ENCODE results near the gene CCT4. TPM values are rescaled to one million over a fixed set of nuclear protein-coding genes. Genes with fewer than 3 reads are reported as not detected.
"Not testable (repeated sequence)": the region's sequence is repeated elsewhere in the genome, so short reads cannot be mapped to it uniquely, and the experiment has no call there.

CCT4 gene, protein sequence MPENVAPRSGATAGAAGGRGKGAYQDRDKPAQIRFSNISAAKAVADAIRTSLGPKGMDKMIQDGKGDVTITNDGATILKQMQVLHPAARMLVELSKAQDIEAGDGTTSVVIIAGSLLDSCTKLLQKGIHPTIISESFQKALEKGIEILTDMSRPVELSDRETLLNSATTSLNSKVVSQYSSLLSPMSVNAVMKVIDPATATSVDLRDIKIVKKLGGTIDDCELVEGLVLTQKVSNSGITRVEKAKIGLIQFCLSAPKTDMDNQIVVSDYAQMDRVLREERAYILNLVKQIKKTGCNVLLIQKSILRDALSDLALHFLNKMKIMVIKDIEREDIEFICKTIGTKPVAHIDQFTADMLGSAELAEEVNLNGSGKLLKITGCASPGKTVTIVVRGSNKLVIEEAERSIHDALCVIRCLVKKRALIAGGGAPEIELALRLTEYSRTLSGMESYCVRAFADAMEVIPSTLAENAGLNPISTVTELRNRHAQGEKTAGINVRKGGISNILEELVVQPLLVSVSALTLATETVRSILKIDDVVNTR
- total RNA-seq: 160 and 219 TPM in 2 replicates

DNA sequence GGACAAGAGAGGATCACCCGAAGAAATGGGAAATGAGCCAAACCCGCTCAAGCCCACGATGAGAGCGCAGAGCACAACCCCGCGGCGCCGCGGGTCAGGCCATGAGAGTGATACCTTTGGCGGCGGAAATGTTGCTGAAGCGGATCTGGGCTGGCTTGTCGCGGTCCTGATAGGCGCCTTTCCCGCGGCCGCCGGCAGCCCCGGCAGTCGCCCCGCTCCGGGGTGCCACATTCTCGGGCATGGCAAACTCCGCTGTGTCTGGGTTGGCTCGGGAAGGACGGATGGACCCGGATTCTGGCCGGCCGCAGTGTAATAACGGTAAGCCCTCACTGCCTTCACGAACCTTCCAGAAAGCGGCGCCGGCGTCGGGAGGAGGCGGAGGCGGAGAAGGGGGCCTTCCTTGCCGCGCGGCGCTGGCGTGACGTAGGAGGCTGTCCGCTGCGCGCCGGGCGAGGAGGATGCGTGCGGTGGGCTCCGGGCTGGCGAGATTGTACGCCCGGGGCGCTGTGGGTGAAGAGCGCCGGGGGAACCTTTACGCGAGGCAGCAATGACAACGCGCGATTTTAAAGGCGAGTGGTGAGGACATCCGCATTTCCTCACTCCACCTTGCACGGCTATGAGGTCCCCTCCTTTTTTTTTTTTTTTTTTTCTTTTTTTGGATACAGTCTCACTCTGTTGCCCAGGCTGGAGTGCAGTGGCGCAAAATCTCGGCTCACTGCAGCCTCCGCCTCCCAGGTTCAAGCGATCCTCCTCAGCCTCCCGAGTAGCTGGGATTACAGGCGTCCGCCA lies at the start of gene CCT4:
Gene CCT4 (minus strand): TSS at position 390 of the 789 bp plus-strand sequence. CDS start 149 bp downstream, at position 241.
- DNase-seq: peak; percentile 90

DNA sequence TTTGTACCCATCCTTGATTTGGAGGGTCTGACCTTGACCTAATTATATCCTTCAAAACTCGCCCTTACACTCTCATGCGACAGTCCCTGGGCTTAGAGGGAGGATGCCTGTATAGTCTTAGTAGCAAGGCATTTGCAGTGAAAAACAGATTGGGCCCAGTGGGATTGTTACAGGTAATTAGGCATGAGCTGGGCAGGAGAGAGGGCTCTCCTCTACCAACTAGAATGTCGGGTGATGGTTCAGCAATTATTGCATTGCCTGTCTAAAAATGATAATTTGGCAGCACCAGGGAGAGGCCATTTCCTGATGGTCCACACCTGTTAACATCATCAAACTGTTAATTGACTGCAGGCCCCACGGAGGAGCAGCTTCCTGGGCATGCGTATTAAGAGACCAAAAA lies 49.4 kb upstream of the CCT4 start:
- no peak for DNase-seq

DNA sequence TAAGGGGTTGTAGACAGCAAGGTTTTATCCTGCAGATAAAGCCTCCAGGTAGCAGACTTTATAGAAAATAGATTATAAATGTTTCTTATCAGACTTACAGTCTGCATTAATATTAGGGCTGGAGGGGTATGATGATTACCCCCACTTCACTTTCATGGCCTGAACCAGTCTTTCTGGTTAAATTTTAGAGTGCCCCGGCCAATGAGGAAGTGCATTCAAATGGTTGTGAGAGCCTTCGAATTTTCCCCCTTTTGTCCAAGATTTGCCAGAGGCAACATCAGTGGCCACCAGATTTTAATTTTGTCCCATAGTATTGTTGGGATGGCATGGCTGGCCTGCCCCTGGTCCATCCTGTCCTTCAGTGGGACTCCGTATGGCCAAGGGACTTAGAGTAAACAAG lies 48.6 kb upstream of the CCT4 start:
- DNase-seq: no peak

DNA sequence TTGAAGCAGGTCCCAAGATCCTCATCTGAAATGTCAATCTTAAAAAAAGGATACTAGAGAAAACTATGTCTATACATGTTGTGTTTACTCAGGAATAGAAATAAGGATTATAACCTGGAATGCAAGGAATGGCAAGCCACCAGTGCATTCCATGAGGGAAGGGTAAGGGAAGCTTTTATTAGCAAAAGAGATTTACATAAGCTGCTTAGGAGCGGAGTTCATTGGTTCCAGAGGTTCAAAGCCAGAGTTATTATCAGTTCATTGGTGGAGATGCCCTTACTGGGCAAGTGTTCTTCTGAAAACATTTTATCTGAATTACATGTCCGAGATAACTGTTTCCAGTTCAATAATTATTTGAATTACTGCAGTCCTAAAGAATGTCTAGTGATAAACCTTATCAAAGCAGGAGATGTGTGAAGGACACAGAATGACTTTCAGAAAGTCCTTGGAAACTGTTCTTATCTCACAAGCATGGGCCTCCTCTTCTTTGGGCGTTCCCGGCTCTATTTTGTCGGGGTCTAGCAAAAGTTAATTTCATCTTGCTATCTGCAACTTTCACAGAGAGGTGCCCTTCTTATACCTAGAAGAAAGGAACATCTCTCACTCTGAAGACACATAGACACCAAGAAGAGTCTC lies 40.5 kb upstream of the CCT4 start:
- no peak for DNase-seq

DNA sequence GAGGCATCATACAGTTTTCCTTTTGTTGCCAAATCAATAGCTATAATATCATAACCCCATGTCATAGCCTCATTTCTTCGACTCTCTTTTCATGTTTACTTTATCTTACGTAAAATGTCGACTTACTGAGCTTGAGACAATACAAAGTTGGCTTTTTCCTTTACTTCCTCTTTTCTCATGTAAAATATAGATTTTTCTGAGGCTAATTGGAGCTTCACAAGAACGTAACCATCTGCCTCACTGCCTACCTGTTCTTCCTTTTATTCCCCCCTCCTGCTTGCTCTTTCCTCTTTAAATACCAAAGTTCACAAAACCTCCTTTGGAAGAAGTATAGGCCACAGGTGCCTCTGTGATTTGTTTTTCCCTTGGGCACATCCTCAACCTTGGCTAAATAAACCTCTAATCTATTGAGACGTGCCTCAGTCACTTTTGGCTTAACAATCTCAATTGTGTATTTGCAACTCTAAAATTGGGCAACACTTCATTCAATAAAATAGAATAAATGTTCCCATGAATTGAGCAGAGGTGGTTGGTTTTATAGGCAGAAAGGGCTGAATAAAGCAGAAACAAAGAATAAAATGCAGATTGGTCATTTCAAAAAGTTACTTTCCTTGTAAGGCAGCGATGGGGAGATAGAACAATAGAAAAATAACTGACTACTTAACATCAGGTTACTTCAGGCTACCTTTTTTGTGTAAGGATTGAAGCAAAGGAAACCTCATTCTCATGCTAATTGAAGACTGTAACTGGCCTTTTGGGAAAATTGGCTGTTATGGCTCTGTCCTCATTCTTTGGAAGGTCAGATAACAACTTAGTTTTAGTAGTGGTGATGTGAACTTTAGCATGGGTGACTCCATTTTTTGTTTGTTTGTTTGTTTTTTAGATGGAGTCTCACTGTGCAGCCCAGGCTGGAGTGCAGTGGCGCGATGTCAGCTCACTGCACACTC lies 38.3 kb upstream of the CCT4 start:
- no peak for DNase-seq

DNA sequence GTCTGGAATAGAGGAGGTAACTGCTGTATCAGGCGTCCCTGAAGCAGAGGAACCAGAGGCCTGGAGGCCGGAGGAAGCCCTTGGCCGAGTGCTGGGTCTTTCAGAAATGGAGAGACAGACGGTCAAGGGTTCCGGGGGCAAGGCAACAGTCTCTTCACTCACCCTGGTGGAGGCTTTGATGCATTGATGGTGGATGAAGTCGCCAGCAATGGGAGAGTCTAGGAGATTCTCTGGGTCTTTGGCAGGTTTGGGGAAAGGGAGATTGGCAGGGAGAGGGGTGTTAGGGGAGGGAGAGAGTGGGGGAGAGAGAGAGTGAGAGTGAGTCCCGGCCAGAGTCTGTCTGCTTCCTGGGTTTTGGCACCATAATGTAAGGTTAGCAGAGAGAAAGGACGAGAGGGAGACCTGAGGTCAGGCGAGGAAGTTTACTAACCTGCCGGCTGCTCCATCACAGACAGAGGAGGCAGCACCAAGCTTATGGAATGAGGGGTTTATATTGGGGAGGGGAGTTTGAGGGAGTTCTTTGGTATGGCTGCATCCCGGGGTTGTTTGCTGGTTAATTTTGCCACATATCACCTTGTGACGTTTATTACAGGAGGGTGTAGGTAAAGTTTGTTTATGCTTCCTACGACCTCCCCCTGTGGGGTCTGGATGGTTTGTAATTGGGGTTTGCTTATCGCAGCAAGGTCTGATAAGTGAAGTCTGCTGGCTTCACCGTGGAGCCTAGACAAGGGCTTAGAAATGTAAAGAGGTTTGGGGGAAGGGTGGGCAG lies 36.6 kb upstream of the CCT4 start:
- no peak for DNase-seq

DNA sequence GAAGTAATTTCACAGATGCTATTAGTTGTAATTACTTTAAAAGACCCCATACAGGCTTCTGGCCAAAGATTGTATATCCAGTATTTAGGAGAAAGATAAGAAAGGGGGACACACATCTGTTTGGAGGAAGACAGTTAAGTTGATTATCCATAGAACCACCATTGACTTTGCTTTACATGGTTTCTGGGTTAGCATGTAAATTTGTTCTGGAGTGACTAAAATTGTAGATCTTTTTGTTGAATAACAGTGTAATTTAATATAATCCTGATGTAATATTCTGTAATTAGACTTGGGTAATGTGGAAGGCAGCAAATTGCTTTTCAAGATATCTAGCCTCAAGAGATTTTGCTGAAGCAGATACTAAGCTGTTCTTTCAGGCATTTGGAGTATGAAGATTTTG lies 34.3 kb upstream of the CCT4 start:
- DNase-seq: no peak

DNA sequence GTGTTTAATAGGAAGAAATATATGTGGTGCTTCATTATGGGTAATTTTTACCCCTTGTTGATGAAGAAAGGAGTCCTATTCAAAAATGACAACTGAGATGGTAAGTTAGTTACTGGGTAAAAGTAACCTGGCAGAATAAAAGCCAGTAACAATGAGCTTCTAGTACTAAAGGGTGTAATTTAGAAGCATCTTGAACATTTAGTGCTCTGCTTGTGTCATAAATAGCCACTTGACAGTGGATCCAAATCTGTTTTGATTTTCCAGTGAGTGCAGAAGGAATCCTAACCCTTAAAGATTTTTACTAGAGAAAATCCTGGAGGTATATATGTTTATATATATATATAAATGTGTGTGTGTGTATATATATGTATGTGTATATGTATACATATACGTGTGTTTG lies 32.1 kb upstream of the CCT4 start:
- DNase-seq: no peak

DNA sequence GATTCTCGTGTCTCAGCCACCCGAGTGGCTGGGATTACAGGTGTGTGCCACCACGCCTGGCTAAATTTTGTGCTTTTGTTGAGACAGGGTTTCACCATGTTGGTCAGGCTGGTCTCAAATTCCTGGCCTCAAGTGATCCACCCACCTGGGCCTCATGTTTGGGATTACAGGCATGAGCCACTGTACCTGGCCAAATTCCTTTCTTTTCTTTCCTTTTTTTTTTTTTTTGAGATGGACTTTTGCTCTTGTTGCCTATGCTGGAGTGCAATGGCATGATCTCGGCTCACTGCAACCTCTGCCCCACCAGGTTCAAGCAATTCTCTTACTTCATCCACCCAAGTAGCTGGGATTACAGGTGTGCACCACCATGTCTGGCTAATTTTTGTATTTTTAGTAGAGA lies 26.3 kb upstream of the CCT4 start:
- not testable (repeated sequence) for DNase-seq

DNA sequence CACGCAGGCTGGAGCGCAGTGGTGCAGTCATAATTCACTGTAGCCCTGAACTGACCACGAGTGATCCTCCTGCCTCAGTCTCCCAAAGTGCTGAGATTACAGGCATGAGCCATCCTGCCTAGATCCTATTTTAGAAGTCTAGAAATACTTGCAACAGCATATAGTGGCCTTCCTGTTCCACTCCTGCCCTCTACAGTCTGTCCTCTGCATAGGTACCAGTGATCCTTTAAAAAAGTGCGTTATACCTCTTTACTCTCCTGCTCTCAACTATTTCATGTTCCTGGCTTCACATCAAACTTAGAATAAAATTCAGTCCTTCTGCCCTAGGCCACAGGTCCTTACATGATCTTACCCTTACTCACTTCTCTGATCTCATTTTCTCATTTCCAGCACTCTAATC lies 23.1 kb upstream of the CCT4 start:
- DNase-seq: no peak

DNA sequence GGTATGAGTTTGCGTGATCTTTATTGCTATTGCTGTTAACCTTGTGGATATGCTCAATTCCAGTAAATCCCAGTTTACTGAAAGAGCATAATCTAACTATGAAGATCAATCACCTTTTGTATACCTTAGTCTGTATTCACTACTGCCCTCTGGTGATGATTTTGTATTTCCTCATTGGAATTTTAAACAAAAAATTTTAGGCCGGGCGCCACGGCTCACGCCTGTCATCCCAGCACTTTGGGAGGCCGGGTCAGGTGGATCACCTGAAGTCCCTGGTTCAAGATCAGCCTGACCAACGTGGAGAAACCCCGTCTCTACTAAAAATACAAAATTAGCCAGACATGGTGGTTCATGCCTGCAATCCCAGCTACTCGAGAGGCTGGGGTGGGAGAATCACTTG lies 22.1 kb upstream of the CCT4 start:
- DNase-seq: peak; percentile 21

DNA sequence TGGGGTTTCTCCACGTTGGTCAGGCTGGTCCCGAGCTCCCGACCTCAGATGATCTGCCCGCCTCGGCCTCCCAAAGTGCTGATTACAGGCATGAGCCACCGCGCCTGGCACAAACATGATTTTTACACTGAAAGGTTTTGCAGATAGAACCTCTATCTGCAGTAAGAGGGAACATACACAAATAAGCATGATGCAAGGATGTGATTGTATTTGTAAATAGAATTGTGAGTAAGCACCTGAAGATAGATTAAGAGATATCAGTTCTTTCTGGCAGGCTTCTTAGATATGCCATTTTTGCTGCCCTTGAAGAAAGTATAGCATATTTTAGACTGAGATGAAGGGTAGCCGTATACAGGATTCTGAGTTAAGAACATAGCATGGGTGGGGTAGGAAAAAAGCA lies 20.7 kb upstream of the CCT4 start:
- DNase-seq: no peak

DNA sequence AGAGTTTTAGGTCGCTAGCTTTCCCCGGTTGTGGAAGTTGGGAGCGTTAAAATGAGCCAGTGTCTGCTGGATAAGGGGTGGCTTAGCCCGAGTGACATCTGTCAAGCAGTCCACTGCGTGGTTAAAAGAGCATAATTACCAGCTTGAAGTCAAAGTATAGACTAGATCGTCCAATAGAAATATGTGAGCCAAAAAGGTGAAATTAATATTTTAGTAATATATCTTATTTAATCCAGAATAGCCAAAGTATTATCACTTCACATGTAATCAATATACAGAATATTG lies 17.7 kb upstream of the CCT4 start:
- DNase-seq: no peak

DNA sequence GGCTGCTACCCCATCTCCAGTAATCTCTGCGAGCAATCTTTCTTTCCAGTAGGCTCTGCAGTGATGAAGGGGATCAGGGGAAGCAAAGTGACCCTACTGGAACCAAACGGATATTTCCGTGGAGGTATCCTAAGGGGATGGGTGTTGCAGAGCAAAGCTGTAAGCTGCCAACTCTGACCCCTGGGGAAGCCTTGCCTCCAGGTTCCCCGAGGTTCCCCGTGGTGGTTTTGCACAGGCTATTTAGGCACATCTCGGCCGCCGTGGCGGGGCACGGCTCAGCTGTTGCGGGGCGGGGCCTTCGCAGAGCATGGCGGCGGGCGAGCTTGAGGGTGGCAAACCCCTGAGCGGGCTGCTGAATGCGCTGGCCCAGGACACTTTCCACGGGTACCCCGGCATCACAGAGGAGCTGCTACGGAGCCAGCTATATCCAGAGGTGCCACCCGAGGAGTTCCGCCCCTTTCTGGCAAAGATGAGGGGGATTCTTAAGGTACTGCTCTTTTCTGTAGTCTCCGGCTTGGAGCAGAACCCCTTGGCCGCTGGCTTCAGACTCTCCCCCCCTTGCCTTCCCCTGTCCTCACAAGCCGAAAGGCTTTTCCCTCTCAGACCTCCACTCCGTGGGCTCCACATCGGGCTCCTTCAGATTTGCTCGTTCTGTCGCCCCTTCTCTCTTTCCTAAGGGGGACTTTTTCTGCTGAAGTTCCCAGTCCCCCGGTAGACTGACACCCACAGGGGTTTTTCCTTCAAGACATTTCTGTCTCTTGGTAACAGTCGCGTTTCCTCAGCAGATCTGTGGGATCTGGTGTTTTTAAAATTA lies 17.1 kb upstream of the CCT4 start, which contains the start of gene COMMD1:
Gene COMMD1 (plus strand): TSS at position 303 of the 814 bp plus-strand sequence. CDS start 5 bp downstream, at position 308.
- DNase-seq: peak; percentile 85

DNA sequence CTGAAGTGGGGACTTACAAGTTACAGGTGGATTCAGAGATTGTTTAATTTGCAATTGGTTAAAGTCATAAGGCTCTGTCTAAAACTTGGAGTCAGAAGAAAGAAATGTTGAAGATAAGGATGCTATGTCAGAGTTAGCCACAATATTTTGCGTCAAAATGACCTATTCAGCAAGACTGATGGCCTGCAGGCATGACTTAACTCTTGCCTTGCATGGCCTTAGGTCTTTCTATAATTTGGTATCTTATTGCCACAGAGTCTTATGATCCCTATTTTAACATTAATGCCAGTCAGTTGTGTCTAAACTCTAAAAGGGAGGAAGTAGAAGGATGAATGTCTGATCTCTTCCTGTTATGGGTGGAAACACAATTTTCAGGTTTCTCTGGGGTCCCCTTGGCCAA lies 11.8 kb upstream of the CCT4 start:
- no peak for DNase-seq

DNA sequence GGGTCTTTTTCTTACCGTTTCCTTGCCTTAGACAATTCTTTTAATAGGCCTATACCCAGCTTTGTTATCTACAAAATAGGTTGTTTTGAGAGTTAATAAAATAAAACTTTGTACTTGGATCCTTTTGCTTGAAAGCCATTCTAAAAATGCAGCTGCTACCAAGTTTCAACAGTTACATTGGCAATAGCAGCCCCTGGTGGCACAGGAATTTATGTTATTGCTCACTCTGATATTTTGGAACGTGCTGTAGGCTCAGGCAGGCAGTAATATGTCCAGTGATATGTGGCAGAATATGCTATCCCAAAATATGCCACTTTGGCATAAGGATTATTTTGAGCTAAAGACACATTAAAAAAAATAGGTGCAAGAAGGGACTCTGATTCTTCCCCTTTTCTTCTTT lies 10.4 kb upstream of the CCT4 start:
- DNase-seq: peak; percentile 40

DNA sequence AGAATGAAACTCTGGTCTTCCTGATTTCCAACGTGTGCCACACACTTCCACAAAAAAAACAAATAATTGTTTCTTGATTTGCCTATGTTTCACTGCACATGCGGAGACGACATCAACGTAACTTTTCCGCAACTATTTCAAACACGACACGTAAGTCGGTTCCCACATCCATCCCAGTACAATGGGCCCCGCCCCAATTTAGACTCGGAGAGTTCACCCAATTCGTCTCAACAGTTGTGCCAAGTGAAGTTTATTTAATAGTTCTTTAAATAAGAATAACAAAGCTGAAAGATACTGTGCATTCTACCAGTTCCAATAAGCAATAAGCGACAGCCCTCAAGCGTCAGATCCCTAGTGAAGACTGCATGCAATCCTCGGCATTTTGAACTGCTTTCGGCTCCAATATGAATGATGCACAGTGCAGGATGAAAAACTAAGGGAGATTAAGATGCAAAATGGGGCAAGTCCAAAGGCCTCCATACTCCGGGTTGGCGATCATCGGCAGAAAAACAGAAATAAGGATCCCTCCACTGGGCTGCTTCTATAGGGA lies 664 bp downstream of the CCT4 start:
- peak; percentile 66 for DNase-seq

DNA sequence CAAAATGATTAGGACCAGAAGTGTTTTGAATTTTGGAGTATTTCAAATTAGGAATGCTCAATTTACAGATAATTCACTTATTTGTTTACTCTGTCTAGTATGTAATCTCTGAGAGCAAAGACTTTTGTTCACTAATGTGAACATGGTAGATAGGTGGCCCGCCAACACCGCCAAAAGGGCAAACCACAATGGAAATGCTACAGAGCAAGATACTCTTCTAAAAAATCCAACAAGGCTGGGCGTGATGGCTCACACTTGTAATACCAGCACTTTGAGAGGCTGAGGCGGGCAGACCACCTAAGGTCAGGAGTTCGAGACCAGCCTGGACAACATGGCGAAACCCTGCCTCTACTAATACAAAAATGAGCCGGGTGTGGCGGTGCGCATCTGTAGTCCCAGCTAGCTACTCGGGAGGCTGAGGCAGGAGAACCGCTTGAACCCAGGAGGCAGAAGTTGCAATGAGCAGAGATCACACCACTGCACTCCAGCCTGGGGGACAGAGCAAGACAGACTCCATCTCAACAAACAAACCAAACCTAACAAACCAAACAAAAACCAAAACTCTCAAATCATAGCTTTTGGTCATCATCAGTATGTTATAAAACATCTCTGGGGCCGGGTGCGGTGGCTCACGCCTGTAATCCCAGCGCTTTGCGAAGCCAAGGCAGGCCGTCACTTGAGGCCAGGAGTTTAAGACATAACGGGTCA lies 2.4 kb downstream of the CCT4 start:
- DNase-seq: no peak

DNA sequence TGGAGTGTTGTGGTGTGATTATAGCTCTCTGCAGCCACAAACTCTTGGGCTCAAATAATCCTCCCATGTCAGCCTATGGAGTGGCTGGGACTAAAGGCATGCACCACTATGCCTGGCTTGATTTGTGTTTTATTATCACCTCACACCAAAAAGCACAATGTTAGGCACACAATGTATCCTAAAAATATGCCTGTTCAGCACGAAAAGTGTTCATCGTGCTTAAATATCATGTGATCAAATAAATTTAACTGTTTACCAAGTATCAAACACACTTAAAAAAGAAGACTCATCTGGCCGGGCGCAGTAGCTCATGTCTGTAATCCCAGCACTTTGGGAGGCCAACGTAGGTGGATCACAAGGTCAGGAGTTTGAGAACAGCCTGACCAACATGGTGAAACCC lies 5.6 kb downstream of the CCT4 start:
- no peak for DNase-seq

Measured in dermis blood vessel endothelial cell (primary cell).